Muscle layer of duodenum (tissue), 2 donors: Measurements from ENCODE around the gene GNAI3.
"Not testable (repeated sequence)": the region's sequence is repeated elsewhere in the genome, so short reads cannot be mapped to it uniquely, and the experiment has no call there.

ENCODE experiments used
- H3K27ac ChIP-seq: one replicate; pipeline ENCODE4 v1.7.0; 2013; ENCODE audit warnings: mild to moderate bottlenecking, low read length
- H3K27me3 ChIP-seq: one replicate; pipeline ENCODE4 v1.7.0; 2013; ENCODE audit warnings: low read depth, mild to moderate bottlenecking, control low read depth, low read length
- H3K36me3 ChIP-seq, 2 donors: one replicate each; pipeline ENCODE4 v1.7.0; 2013; ENCODE audit warnings: low read length in 2 of 2, control low read depth in 1 of 2, mild to moderate bottlenecking in 1 of 2; ENCODE audit not compliant: insufficient read depth in 2 of 2, control insufficient read depth in 1 of 2
- H3K4me1 ChIP-seq, 2 donors: one replicate each; pipeline ENCODE4 v1.7.0; 2013; ENCODE audit warnings: low read length in 2 of 2, mild to moderate bottlenecking in 2 of 2, control low read depth in 1 of 2, moderate library complexity in 1 of 2; ENCODE audit not compliant: insufficient read depth in 2 of 2, control insufficient read depth in 1 of 2
- H3K4me3 ChIP-seq, 2 donors: one replicate each; pipeline ENCODE4 v1.7.0; 2013; ENCODE audit warnings: low read length in 2 of 2, low read depth in 1 of 2, mild to moderate bottlenecking in 1 of 2
- H3K9me3 ChIP-seq, 2 donors: one replicate each; pipeline ENCODE4 v1.7.0; 2013; ENCODE audit warnings: low read length in 2 of 2, control low read depth in 1 of 2, mild to moderate bottlenecking in 1 of 2; ENCODE audit not compliant: control insufficient read depth in 1 of 2
- donor health status: healthy.

The GNAI3 gene

GRCh38 chr1:109660691-109661026 lies 112.2 kb downstream of the GNAI3 start:
- not testable (repeated sequence) for H3K9me3 ChIP-seq, H3K27me3 ChIP-seq, H3K27ac ChIP-seq, H3K4me3 ChIP-seq
- Histone ChIP-seq H3K36me3 (peaks cover 14 to 30% of the 10 kb centered on the region in 2 donors), H3K4me1 (peaks cover 0 to 14% of the 10 kb centered on the region in 2 donors)

DNA sequence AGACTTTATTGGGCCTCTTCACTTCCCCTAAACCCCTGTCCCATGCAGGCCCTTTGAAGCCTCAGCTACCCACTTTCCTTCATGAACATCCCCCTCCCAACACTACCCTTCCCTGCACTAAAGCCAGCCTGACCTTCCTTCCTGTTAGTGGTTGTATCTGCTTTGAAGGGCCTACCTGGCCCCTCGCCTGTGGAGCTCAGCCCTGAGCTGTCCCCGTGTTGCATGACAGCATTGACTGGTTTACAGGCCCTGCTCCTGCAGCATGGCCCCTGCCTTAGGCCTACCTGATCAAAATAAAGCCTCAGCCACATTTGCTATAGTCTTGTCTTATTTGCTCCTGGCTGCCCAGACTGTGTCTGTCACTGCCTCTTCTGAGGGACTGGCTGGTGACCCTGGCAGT lies 113.0 kb downstream of the GNAI3 start:
- Histone ChIP-seq H3K4me1 (peaks cover 0 to 10% of the 10 kb centered on the region in 2 donors), H3K9me3 (no peaks in the 10 kb centered on the region), H3K27ac (no peak overlapping the region), H3K4me3 (no peak overlapping the region), H3K27me3 (no peaks in the 10 kb centered on the region), H3K36me3 (peaks cover 14 to 30% of the 10 kb centered on the region in 2 donors)

DNA sequence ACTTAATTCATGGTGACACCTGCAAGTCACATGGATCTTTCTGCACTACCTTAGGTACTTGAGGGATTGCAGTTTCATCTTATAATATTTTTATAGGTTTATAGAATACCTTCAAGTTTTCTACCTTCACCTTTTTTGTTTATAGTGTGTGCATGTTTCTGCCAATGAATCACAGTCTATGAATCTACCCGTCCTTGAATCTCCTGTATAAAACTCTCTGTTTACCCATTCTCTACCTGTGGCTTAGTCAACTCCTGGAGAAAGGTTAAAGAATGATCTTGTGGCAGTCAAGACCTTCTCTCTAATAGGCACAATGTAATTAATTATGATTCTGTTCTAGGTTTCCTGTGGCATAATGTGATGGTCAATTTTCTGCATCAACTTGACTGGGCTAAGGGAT lies 116.3 kb downstream of the GNAI3 start:
- H3K4me3 ChIP-seq = no peak overlapping the region
- peaks cover 8 to 13% of the 10 kb centered on the region in 2 donors for H3K36me3 ChIP-seq
- no peaks in the 10 kb centered on the region for H3K9me3 ChIP-seq
- peaks cover 5 to 11% of the 10 kb centered on the region in 2 donors for H3K4me1 ChIP-seq
- no peaks in the 10 kb centered on the region for H3K27me3 ChIP-seq
- no peak overlapping the region for H3K27ac ChIP-seq

DNA sequence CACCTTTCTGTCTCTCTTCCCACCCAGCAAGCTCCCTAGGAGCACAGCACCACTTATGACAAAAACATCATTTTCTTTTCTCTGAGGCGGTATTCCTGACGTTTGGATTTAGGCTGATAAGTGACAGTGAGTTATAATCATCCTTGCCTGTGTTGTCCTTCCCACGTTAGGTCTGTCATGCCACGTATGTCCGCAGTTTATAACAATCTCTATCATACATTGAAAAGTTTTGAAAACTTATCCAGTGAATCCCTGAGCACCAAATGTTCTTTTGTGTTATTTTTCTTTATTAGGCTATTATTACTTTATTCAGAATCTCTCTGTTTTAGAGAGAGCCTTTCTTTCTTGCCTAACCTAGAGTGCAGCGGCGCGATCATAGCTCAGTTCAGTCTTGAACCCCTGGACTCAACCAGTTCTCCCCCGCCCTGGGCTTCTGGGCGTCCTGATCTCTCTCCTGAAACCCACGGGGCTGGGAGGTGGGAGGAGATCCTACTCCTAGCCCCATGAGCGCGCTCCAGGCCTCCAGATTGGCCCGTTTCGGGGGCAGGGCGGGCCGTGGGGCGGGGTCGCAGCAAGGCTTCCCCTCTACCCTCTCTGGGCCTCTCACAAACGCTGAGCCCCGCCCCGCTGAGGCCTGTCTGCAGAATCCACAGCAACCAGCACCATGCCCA lies 119.2 kb downstream of the GNAI3 start, which contains the start of gene GSTM2:
Gene GSTM2 (plus strand): TSS at position 606 of the 671 bp plus-strand sequence. CDS start 59 bp downstream, at position 665.
- peaks cover 5 to 11% of the 10 kb centered on the region in 2 donors for H3K4me1 ChIP-seq
- no peaks in the 10 kb centered on the region for H3K27me3 ChIP-seq
- peak within 1 kb of the TSS; percentile 56 to 72 for H3K4me3 ChIP-seq
- no peaks in the 10 kb centered on the region for H3K9me3 ChIP-seq
- no peak within 1 kb of the TSS for H3K27ac ChIP-seq
- peaks cover 3 to 7% of the 10 kb centered on the region in 2 donors for H3K36me3 ChIP-seq
